Thymus (tissue), 11 donors: ENCODE results near the gene ATP10A. TPM values are rescaled to one million over a fixed set of nuclear protein-coding genes. Genes with fewer than 3 reads are reported as not detected.

Experiments
- DNase-seq, 9 donors: peaks; one replicate each; pipeline ENCODE4 v3.0.0-alpha.2; 2013; ENCODE audit warnings: low spot score in 9 of 9, low read depth in 6 of 9, missing footprints in 1 of 9
- H3K27ac ChIP-seq, 2 donors: one replicate each; pipeline ENCODE4 v1.5.1; 2013; ENCODE audit warnings: control low read depth in 1 of 2, low read depth in 1 of 2, low read length in 1 of 2, mild to moderate bottlenecking in 1 of 2, moderate library complexity in 1 of 2
- H3K27me3 ChIP-seq, 2 donors: one replicate each; pipeline ENCODE4 v1.5.1; 2013; ENCODE audit warnings: low read length in 1 of 2; ENCODE audit not compliant: control insufficient read depth in 2 of 2, insufficient read depth in 1 of 2
- H3K36me3 ChIP-seq, 2 donors: one replicate each; pipeline ENCODE4 v1.5.1; 2013; ENCODE audit warnings: low read length in 1 of 2, mild to moderate bottlenecking in 1 of 2, moderate library complexity in 1 of 2; ENCODE audit not compliant: control insufficient read depth in 2 of 2, insufficient read depth in 2 of 2
- H3K4me1 ChIP-seq, 2 donors: one replicate each; pipeline ENCODE4 v1.5.1; 2013; ENCODE audit warnings: low read length in 2 of 2; ENCODE audit not compliant: control insufficient read depth in 2 of 2, insufficient read depth in 2 of 2
- H3K4me3 ChIP-seq, 2 donors: one replicate each; pipeline ENCODE4 v1.5.1; 2013; ENCODE audit warnings: low read length in 2 of 2, control low read depth in 1 of 2, mild to moderate bottlenecking in 1 of 2
- H3K9me3 ChIP-seq, 2 donors: one replicate each; pipeline ENCODE4 v1.5.1; 2013; ENCODE audit warnings: low read length in 1 of 2, mild to moderate bottlenecking in 1 of 2; ENCODE audit not compliant: control insufficient read depth in 2 of 2, insufficient read depth in 1 of 2
- whole genome bisulfite sequencing: extraction: QIAGEN DNeasy Blood & Tissue Kit; methylation state at CpG from one replicate; pipeline ENCODE4 v1.1.7; 2013; 5-methylcytosine and 5-hydroxymethylcytosine counted together
- polyA plus RNA-seq: library from polyadenylated mRNA; stranded (reverse); fragments of 200-250 nt; gene quantifications from one replicate; pipeline ENCODE4 v1.2.3, GENCODE V29; 2013
- total RNA-seq: library from RNA; stranded (reverse); fragments of 120-200 nt; gene quantifications from one replicate; pipeline ENCODE4 v1.2.4, GENCODE V29; 2013
- donor health status: healthy.

ATP10A gene
- total and polyA plus RNA-seq, 2 donors, result 2.4 to 2.6 TPM

DNA sequence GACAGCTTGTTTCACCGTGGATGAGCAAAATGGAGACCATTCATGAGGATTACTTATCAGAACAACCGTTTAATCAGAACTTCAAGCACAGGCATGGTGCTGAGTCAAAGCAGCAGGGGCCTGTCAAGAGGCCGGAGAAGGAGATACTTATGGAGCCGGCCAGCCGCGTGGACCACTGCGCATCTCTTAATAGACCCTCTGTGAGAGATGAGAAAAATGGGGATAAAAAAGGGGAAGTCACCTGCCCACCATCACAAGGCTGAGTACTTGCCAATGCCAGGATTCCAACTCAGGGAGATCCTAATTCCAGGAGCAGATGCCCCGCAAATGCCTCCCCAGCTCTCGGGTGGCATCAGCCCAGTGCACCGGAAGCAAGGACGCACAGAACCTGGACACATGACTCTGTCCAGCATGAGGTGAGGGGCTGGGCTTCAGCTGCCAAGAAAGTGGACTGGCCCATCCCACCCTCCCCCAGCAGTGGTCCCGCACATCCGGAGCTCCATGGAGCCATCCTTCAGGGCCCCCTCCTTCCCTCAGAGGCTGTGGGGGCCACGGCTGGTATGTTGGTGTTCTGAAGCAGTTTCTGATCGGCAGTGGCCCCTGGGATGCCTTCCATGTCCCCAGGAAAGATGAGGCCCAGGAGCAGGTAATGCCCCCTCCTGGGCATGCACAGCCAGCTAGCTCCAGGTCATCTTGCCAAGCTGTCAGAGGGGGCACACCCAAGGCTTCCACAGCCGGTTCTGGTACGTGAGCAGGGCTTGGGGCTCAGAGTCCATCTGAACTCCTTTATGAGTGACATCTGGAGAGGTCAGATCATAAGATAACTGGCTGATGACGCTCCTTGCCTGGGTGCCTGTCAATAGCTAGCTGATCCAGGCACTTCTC lies 143.8 kb downstream of the ATP10A start:
- Histone ChIP-seq H3K36me3 (no peaks in the 10 kb centered on the region), H3K4me3 (no peak overlapping the region), H3K27ac (no peak overlapping the region), H3K4me1 (no peaks in the 10 kb centered on the region), H3K27me3 (no peaks in the 10 kb centered on the region), H3K9me3 (no peaks in the 10 kb centered on the region)
- WGBS, result 90% methylated on average over 18 of the region's 18 CpGs
- DNase-seq, result no peak

DNA sequence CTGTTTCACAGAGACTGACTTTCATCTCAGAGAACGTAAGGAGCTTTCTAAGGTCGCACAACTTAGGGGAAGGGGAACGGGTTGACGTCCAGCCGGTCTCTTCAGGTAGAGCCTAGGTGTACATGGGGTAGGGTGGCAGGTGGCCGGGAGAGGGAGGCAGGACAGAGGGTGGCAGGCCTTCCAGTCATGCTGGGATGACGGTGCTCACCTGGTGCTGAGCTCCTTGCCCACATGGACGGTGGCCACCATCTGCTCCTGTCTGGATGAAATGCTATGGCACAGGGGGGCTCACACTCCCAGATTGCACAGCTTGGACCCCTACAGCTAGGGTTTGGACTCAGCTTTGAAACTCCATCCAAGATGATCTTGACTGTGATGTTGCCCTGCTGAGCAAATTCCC lies 144.5 kb downstream of the ATP10A start:
- no peak for DNase-seq
- Histone ChIP-seq H3K27me3 (no peaks in the 10 kb centered on the region), H3K9me3 (no peaks in the 10 kb centered on the region), H3K36me3 (no peaks in the 10 kb centered on the region), H3K4me1 (no peaks in the 10 kb centered on the region), H3K4me3 (no peak overlapping the region), H3K27ac (no peak overlapping the region)
- WGBS, result 97% methylated on average over 8 of the region's 8 CpGs

DNA sequence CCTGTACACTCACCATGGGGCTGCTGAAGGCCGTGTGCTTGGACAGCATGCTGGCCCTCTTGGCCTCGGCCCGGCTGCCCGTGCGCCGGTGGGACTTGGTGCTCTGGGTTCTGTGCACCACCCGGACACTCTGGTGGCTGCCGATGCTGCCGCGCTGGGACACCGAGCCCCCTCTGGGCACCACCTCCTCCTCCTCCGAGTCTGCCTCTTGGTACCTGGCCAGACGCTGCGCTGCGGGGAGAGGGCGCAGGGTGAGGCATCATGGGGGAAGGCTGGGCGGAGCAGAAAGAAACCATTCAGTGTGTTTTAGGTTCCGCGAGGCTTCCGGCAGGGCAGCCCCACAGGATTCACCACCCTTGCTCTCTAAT lies 145.0 kb downstream of the ATP10A start:
- no peaks in the 10 kb centered on the region for H3K36me3 ChIP-seq
- no peak for DNase-seq
- H3K9me3 ChIP-seq, result no peaks in the 10 kb centered on the region
- no peaks in the 10 kb centered on the region for H3K4me1 ChIP-seq
- 96% methylated on average over 20 of the region's 20 CpGs for WGBS
- H3K4me3 ChIP-seq, result no peak overlapping the region
- no peak overlapping the region for H3K27ac ChIP-seq
- H3K27me3 ChIP-seq, result no peaks in the 10 kb centered on the region

DNA sequence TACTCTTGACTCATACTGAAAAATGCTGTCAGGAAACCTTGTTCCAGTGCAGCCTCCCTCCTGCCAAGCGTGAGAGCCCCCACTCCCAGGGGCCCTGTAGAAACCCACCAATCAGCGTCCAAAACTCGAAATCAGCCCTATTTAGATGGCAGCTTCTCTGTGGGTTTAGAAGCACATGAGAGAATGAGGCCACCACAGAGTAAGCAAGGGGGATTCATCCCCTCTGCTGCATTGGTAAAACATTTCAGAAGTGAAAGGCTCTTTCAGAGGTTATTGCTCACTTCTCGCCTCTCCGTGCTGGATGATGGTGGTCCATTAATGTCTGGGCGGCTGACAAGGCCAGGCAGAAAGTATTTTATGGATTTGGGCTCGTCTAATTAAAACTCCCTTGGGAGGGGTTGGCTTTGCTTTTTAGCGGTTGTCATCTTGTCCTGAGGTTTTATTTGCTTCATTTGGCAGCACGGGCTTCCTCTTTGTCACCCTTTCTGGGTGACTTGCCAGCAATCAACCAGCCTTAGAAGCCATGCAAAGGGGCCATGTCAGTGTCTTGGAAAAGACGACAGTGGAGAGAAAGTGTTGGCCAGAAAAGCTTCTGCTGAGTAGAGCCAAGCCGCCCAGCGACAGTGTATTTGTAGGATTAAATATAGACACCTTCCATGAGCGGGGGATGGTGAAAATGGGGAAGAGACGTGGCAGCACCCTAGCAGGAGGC lies 145.5 kb downstream of the ATP10A start:
- Histone ChIP-seq H3K27me3 (no peaks in the 10 kb centered on the region), H3K36me3 (no peaks in the 10 kb centered on the region), H3K9me3 (no peaks in the 10 kb centered on the region), H3K4me3 (no peak overlapping the region), H3K27ac (no peak overlapping the region), H3K4me1 (no peaks in the 10 kb centered on the region)
- no peak for DNase-seq
- 86% methylated on average over 14 of the region's 14 CpGs for WGBS

DNA sequence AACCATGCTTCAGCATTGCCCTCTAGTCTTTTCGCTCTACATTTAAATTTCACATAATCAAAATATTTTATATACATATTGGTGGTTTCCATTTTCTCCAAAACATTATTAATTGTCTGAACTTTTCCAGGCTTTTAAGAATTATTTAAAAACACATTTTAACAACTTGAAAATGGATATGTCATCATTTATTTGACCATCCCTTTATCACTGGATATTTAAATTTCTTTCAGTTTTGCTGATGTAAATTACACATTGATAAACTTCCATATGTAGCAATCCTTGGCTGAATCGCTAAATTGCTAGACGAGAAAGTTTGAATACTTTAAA lies 146.0 kb downstream of the ATP10A start:
- Histone ChIP-seq H3K9me3 (no peaks in the 10 kb centered on the region), H3K4me1 (no peaks in the 10 kb centered on the region), H3K27me3 (no peaks in the 10 kb centered on the region), H3K4me3 (no peak overlapping the region), H3K36me3 (no peaks in the 10 kb centered on the region), H3K27ac (no peak overlapping the region)
- no peak for DNase-seq
- WGBS, result 96% methylated on average over 3 of the region's 3 CpGs

DNA sequence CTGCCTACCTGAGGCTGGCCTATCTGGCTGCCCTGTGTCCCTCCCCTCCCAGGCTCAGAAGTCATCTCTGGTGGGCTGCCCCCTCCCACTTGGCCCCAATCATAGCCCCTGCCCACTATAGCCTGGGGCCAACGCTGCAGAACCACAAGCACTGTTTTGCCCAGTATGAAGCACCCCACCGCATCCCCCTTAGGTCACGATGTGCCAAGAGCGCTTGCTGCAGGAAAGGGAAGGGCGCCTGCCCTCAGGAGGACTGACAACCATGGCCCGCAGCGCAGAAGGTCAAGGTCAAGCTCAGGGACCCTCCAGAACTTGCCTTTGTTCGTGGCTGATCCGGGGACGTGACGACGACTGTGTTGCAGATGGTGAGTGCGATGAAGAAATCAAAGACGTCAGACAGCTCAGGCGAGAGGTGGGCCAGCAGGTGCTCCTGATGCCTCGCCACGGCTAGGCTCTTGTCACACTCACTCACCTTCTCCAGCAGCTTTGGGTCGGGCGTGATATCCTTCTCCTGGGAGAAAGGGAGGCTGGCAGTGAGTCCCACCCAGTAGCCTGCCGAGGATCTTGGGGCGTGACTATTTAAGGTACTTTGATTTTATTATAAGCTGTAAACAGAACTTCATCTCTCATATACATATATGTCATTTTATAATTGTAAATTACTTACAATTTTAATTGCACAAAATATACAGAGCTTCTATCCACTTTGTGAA lies 146.6 kb downstream of the ATP10A start:
- no peaks in the 10 kb centered on the region for H3K4me1 ChIP-seq
- H3K27me3 ChIP-seq, result no peaks in the 10 kb centered on the region
- 95% methylated on average over 21 of the region's 21 CpGs for WGBS
- no peaks in the 10 kb centered on the region for H3K9me3 ChIP-seq
- no peak overlapping the region for H3K27ac ChIP-seq
- no peak for DNase-seq
- H3K4me3 ChIP-seq, result no peak overlapping the region
- no peaks in the 10 kb centered on the region for H3K36me3 ChIP-seq

DNA sequence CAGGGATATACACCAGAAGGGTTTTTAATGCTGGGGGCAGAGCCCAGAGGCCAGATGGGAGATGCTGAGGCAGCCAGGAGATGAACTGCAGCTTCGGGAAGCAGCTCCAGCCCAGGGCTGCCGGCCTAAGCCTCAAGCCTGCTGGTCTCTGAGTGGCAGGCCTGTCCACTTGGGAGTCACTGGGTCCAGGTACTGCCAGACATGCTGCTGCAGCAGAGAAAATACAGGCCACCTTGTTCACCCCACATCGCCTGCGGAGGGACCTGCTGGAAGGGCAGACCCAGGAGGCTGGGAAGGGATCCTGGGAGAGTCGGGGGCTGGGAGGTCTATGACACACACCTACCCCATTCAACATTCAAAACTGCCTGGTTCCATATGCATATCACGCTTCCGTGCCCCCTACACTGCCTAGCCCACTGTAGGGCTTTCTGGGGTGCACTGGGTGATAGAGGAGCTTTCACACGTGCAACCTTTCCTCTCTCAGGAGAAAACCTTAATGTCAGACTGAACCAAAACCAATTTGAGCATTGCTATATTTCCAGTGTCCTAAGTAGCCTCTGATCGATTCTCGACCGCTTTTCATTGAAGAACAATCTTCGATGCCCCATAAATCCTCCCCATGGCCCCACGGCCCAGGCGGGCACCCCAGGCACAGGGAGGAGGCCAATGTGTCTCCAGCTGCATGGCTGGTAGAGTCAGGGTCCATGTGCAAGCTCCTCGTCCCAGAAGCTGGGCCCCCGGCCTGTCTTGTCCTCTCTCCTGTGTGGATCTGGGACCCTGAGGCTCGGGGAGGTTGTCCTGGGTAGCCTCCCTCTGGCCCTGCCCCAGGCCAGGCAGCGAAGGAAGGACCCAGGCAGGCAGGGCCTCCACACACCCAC lies 147.4 kb downstream of the ATP10A start:
- H3K9me3 ChIP-seq, result no peaks in the 10 kb centered on the region
- no peaks in the 10 kb centered on the region for H3K27me3 ChIP-seq
- H3K4me1 ChIP-seq, result no peaks in the 10 kb centered on the region
- no peak for DNase-seq
- WGBS, result 95% methylated on average over 18 of the region's 18 CpGs
- no peak overlapping the region for H3K4me3 ChIP-seq
- H3K36me3 ChIP-seq, result no peaks in the 10 kb centered on the region
- no peak overlapping the region for H3K27ac ChIP-seq

DNA sequence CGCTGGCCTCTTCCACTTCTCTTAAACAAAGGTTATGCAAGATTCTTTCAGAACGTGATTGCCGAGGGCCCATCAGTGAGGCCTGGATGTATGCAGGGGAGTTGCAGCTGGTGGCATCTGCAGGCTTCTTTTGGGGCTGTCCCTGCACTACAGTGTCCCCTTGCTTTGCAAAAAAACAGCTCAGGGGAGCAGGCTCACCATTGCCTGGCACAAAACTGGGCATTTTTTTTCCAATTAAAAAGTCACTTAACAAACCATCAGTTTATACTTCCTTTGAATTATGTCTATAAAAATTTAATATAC lies 148.6 kb downstream of the ATP10A start:
- no peak overlapping the region for H3K4me3 ChIP-seq
- no peaks in the 10 kb centered on the region for H3K27me3 ChIP-seq
- WGBS, result 93% methylated on average over 3 of the region's 3 CpGs
- no peaks in the 10 kb centered on the region for H3K9me3 ChIP-seq
- DNase-seq, result no peak
- no peaks in the 10 kb centered on the region for H3K4me1 ChIP-seq
- no peaks in the 10 kb centered on the region for H3K36me3 ChIP-seq
- no peak overlapping the region for H3K27ac ChIP-seq
